H1 (cell line): ENCODE measurements around the gene NIM1K. TPM values are rescaled to one million over a fixed set of nuclear protein-coding genes. Genes with fewer than 3 reads are reported as not detected.

Experiments
- CTCF ChIA-PET: fragments of 300-600 bp; sonication (Branson Sonifier 250); formaldehyde crosslinking; loops from one replicate; lab custom pipeline; 2021; ENCODE audit not compliant: partially characterized antibody; lab: Charles Lee
- POLR2A ChIA-PET: fragments of 300-600 bp; sonication (Branson Sonifier 250); formaldehyde crosslinking; loops from one replicate; lab custom pipeline; 2021; ENCODE audit warnings: inconsistent platforms; ENCODE audit not compliant: partially characterized antibody; lab: Charles Lee
- DNase-seq, 2 experiments: peaks; one replicate each; pipeline versions ENCODE4 v3.0.0 to v3.0.0-alpha.2; 2010 to 2022; ENCODE audit warnings: low spot score in 2 of 2, low read depth in 1 of 2, mixed read lengths in 1 of 2
- FAIRE-seq: peaks from 2 replicates; lab custom pipeline; 2011; peaks lifted over from hg19 to GRCh38; lab: Jason Lieb, UNC
- H2AFZ ChIP-seq: 2 replicates; pipeline ENCODE4 v1.8.1; 2012; ENCODE audit warnings: low read length, inconsistent platforms
- H2AK5ac ChIP-seq: 2 replicates; pipeline ENCODE4 v1.6.1; 2013; ENCODE audit warnings: low read depth, low read length
- H2BK120ac ChIP-seq: replicated peaks from 2 replicates; pipeline ENCODE3; 2013; ENCODE audit warnings: low read depth, low read length, inconsistent platforms
- H2BK12ac ChIP-seq: 2 replicates; pipeline ENCODE4 v1.6.1; 2013; ENCODE audit warnings: low read depth, low read length
- H2BK15ac ChIP-seq: 2 replicates; pipeline ENCODE4 v1.6.1; 2013; ENCODE audit warnings: low read length
- H2BK20ac ChIP-seq: 2 replicates; pipeline ENCODE4 v1.6.1; 2013; ENCODE audit warnings: low read length
- H2BK5ac ChIP-seq: 2 replicates; pipeline ENCODE4 v1.6.1; 2013; ENCODE audit warnings: low read depth, low read length
- H3K14ac ChIP-seq: 2 replicates; pipeline ENCODE4 v1.6.1; 2013; ENCODE audit warnings: inconsistent platforms; ENCODE audit not compliant: insufficient read length
- H3K18ac ChIP-seq: 2 replicates; pipeline ENCODE4 v1.6.1; 2013; ENCODE audit warnings: low read length; ENCODE audit errors: extremely low read depth
- H3K23ac ChIP-seq: 2 replicates; pipeline ENCODE4 v1.6.1; 2013; ENCODE audit warnings: inconsistent platforms; ENCODE audit not compliant: insufficient read length
- H3K23me2 ChIP-seq: 2 replicates; pipeline ENCODE4 v1.6.1; 2013; ENCODE audit warnings: low read depth, low read length
- H3K27ac ChIP-seq: 2 replicates; pipeline ENCODE4 v1.6.1; 2011; ENCODE audit warnings: low read depth, low read length, inconsistent platforms
- H3K27me3 ChIP-seq, 4 experiments: replicated peaks in 1 of 4; 1 replicate in 1 of 4; 2 replicates in 3 of 4; pipeline versions ENCODE4 v1.6.1 to v1.8.1; 2011 to 2013; ENCODE audit warnings: low read length in 3 of 4, mild to moderate bottlenecking in 3 of 4, inconsistent platforms in 2 of 4, mixed read lengths in 2 of 4, moderate library complexity in 1 of 4; ENCODE audit not compliant: control insufficient read depth in 3 of 4, insufficient read depth in 3 of 4; ENCODE audit errors: extremely low read depth in 1 of 4
- H3K36me3 ChIP-seq, 4 experiments: 2 replicates each; pipeline versions ENCODE4 v1.6.1 to v1.8.1; 2011 to 2013; ENCODE audit warnings: mild to moderate bottlenecking in 4 of 4, low read length in 3 of 4, moderate library complexity in 2 of 4, control low read depth in 1 of 4, inconsistent platforms in 1 of 4; ENCODE audit not compliant: insufficient read depth in 4 of 4, control insufficient read depth in 2 of 4
- H3K4ac ChIP-seq: replicated peaks from 2 replicates; pipeline ENCODE3; 2013; ENCODE audit warnings: low read length, low read depth, mixed read lengths, inconsistent platforms; ENCODE audit not compliant: insufficient read length
- H3K4me1 ChIP-seq, 4 experiments: replicated peaks in 1 of 4; 1 replicate in 1 of 4; 2 replicates in 3 of 4; pipeline versions ENCODE4 v1.6.1 to v1.8.1; 2011 to 2013; ENCODE audit warnings: low read length in 3 of 4, inconsistent platforms in 2 of 4, mixed read lengths in 1 of 4; ENCODE audit not compliant: insufficient read depth in 4 of 4, control insufficient read depth in 3 of 4
- H3K4me2 ChIP-seq, 2 experiments: 2 replicates each; pipeline versions ENCODE4 v1.6.1 to v1.8.1; 2011 to 2013; ENCODE audit warnings: low read depth in 2 of 2, low read length in 2 of 2, control low read depth in 1 of 2, inconsistent platforms in 1 of 2, mild to moderate bottlenecking in 1 of 2; ENCODE audit not compliant: insufficient read depth in 1 of 2
- H3K4me3 ChIP-seq, 4 experiments: fragments of 200-600, 300-600 bp in 1 of 4; sonication (generic), shearing (Covaris generic), sonication (Bioruptor Twin) in 1 of 4; 2 replicates each; pipeline versions ENCODE4 v1.5.1 to v1.8.1; 2011 to 2016; ENCODE audit warnings: low read length in 4 of 4, low read depth in 3 of 4, control low read depth in 2 of 4, inconsistent platforms in 2 of 4, mild to moderate bottlenecking in 2 of 4, mixed read lengths in 1 of 4, moderate library complexity in 1 of 4; ENCODE audit not compliant: insufficient read depth in 2 of 4; ENCODE audit errors: extremely low read depth in 1 of 4
- H3K56ac ChIP-seq: replicated peaks from 2 replicates; pipeline ENCODE3; 2013; ENCODE audit warnings: low read depth, mild to moderate bottlenecking, mixed read lengths, low read length, inconsistent platforms; ENCODE audit not compliant: insufficient read length
- H3K79me1 ChIP-seq: 2 replicates; pipeline ENCODE4 v1.6.1; 2013; ENCODE audit warnings: low read depth, low read length, control low read depth
- H3K79me2 ChIP-seq, 2 experiments: 2 replicates each; pipeline versions ENCODE4 v1.6.1 to v1.8.1; 2012 to 2013; ENCODE audit warnings: low read length in 2 of 2, mild to moderate bottlenecking in 2 of 2, inconsistent platforms in 1 of 2; ENCODE audit not compliant: insufficient read depth in 2 of 2, control insufficient read depth in 1 of 2
- H3K9ac ChIP-seq, 4 experiments: replicated peaks in 1 of 4; 1 replicate in 1 of 4; 2 replicates in 3 of 4; pipeline versions ENCODE4 v1.6.1 to v1.8.1; 2011 to 2013; ENCODE audit warnings: low read depth in 3 of 4, low read length in 3 of 4, control low read depth in 2 of 4, mild to moderate bottlenecking in 2 of 4, moderate library complexity in 2 of 4, inconsistent platforms in 1 of 4; ENCODE audit errors: extremely low read depth in 1 of 4
- H3K9me3 ChIP-seq, 2 experiments: 2 replicates each; pipeline versions ENCODE4 v1.6.1 to v1.8.1; 2012 to 2013; ENCODE audit warnings: mild to moderate bottlenecking in 2 of 2, moderate library complexity in 2 of 2, control low read depth in 1 of 2, inconsistent platforms in 1 of 2, low read depth in 1 of 2, low read length in 1 of 2, mixed read lengths in 1 of 2; ENCODE audit not compliant: insufficient read depth in 2 of 2
- H4K20me1 ChIP-seq, 2 experiments: replicated peaks in 1 of 2; 2 replicates each; pipeline versions ENCODE3 to v1.8.1; 2011 to 2013; ENCODE audit warnings: inconsistent platforms in 2 of 2, low read length in 2 of 2, mild to moderate bottlenecking in 1 of 2; ENCODE audit not compliant: insufficient read depth in 2 of 2, control insufficient read depth in 1 of 2
- H4K5ac ChIP-seq: 2 replicates; pipeline ENCODE4 v1.6.1; 2013; ENCODE audit warnings: low read length, low read depth, mixed read lengths, inconsistent platforms; ENCODE audit not compliant: insufficient read length
- H4K8ac ChIP-seq: 2 replicates; pipeline ENCODE4 v1.8.0; 2013; ENCODE audit warnings: mild to moderate bottlenecking, moderate library complexity, low read length, inconsistent platforms; ENCODE audit not compliant: insufficient read depth; ENCODE audit errors: extremely low read depth
- H4K91ac ChIP-seq: replicated peaks from 2 replicates; pipeline ENCODE3; 2013; ENCODE audit warnings: low read length, mixed read lengths, inconsistent platforms; ENCODE audit not compliant: insufficient read length
- CEBPB ChIP-seq: IDR thresholded peaks from 2 replicates; pipeline ENCODE4 v1.6.1; 2012; ENCODE audit warnings: low read depth, low read length
- JUN ChIP-seq: IDR thresholded peaks from 2 replicates; pipeline ENCODE4 v1.6.1; 2011; ENCODE audit warnings: low read depth, mild to moderate bottlenecking, improper control_type of control experiment, low read length
- WGBS, 2 experiments: shearing (Covaris generic) in 1 of 2; methylation state at CpG; one replicate each; pipeline versions ENCODE4 v1.1.6 to v1.1.7; 2013 to 2015; ENCODE audit warnings: low lambda C conversion rate in 2 of 2, mixed read lengths in 2 of 2, inconsistent platforms in 1 of 2, low coverage in 1 of 2, missing lambda C conversion rate in 1 of 2; ENCODE audit not compliant: insufficient replicate concordance in 2 of 2, insufficient coverage in 1 of 2, insufficient read length in 1 of 2; ENCODE audit errors: extremely low coverage in 1 of 2, missing lambda C conversion rate in 1 of 2; 5-methylcytosine and 5-hydroxymethylcytosine counted together
- polyA plus RNA-seq, 7 experiments: library from polyadenylated mRNA; depleted of rRNA in 3 of 7; stranded (reverse) in 5 of 7; unstranded in 2 of 7; fragments of >200 nt in 5 of 7; fragments of 200-250 nt in 2 of 7; gene quantifications; 1 replicate in 5 of 7; 2 replicates in 1 of 7; 4 replicates in 1 of 7; pipeline versions ENCODE4 v1.2.1 to v1.2.3, GENCODE V29; 2011 to 2013; ENCODE audit warnings: missing spikeins in 2 of 7, mixed read lengths in 2 of 7
- total RNA-seq: library from RNA; stranded (reverse); fragmentation: NEBNext Ultra II Directional; extraction: Animal tissue kit (Norgen Biotek cat#: 25700); gene quantifications from 2 replicates; pipeline ENCODE4 v1.2.1, GENCODE V29; 2021

The NIM1K gene
- total and polyA plus RNA-seq, 2 of the 8 experiments (the other 6 are each of a cell fraction or from before 2014, with no cell fraction given): not detected

DNA sequence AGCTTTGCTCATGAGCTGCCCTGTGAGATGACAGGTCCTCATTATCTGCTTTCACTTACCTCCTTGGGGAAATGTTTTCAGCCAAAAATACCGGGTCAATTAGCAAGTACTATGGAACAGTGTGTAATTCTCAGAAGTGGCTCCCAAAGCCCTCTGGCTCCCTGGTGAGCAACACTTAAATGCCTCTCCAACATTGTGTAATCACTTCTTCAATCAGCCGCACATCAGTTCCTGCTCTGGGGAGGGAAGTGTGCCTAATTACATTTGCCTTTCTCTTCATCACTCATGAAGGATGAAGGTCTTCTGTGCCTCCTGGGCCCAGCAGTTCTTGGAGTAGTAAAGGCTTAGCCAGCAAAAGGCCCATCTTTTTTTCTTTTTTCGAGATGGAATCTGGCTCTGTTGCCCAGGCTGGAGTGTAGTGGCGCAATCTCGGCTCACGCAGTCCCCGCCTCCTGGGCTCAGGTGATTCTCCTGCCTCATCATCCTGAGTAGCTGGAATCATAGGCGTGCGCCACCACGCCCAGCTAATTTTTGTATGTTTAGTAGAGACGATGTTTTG lies 23.1 kb downstream of the NIM1K start:
- no peaks in the 10 kb centered on the region for H3K9me3 ChIP-seq
- H3K23ac ChIP-seq: no peak overlapping the region
- no peak overlapping the region; the same call in 1 of the 2 replicates for H4K8ac ChIP-seq
- H2BK12ac ChIP-seq: no peak overlapping the region
- H2BK5ac ChIP-seq: no peak overlapping the region
- H3K4me1 ChIP-seq: no peaks in the 10 kb centered on the region
- no peak overlapping the region for H4K91ac ChIP-seq
- 92% methylated on average over 11 of the region's 11 CpGs; no CpG with 5 or more reads in 1 of the 2 experiments for WGBS, 2 experiments
- H3K4me3 ChIP-seq: no peak overlapping the region
- no peak overlapping the region for H2AK5ac ChIP-seq
- H3K4me2 ChIP-seq: no peak overlapping the region
- H2BK120ac ChIP-seq: no peak overlapping the region
- H3K79me1 ChIP-seq: no peaks in the 10 kb centered on the region
- H4K20me1 ChIP-seq: no peaks in the 10 kb centered on the region
- no peaks in the 10 kb centered on the region for H3K23me2 ChIP-seq
- H3K4ac ChIP-seq: no peak overlapping the region
- H2BK15ac ChIP-seq: no peak overlapping the region
- DNase-seq (no peak), FAIRE-seq (no peak)
- no peak overlapping the region for H3K14ac ChIP-seq
- H3K56ac ChIP-seq: no peak overlapping the region
- no peak overlapping the region for H3K18ac ChIP-seq
- no peak overlapping the region for H3K27ac ChIP-seq
- no peak overlapping the region for H2BK20ac ChIP-seq
- no peaks in the 10 kb centered on the region for H3K79me2 ChIP-seq
- TF ChIP-seq JUN (no peak), CEBPB (peak; percentile 42; the same call in 1 of the 2 replicates)
- TF ChIP-seq, all 59 proteins: peak for 1
- Histone ChIP-seq H3K27me3 (no peaks in the 10 kb centered on the region), H3K36me3 (no peaks in the 10 kb centered on the region), H2AFZ (0 out of 2 replicates have a peak overlapping the region, but pooled peaks have one; percentile 22), H4K5ac (no peak overlapping the region), H3K9ac (no peak overlapping the region)
- ChIA-PET CTCF (interaction anchor here (1.0 to 1.2 kb wide), 2 partner anchors 18 to 142 kb away, joined by 3 to 5 read pairs; no protein-coding TSS in a partner anchor), POLR2A (interaction anchor here (0.6 kb wide), 1 partner anchor 37 kb away, joined by 3 read pairs; no protein-coding TSS in a partner anchor)
